Measurements from ENCODE around the gene FAM151B.
"Not testable (repeated sequence)": the region's sequence is repeated elsewhere in the genome, so short reads cannot be mapped to it uniquely, and the experiment has no call there.

FAM151B gene

GRCh38 chr5:80504833-80505232 is 16.9 kb downstream of the FAM151B start:
- no peak for DNase-seq

DNA sequence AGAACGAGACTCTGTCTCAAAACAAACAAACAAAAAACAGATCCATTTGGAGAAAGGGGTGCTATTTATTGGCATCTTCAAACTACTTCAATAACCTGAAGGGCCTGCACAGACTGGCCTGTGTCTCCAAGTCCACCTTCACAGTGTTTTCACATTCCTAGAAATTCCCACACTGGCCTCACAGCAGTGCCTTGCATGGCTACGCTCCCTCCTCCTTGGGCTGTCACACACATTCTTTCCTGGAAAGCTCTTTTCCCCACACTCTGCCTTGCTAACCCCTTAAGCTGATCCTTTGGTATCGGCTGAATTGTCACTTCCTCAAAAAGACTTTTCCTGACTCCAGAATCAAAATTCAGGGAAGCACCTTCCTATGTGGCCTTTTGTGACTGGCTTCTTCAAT is 19.8 kb downstream of the FAM151B start:
- no peak for DNase-seq

- no peak for DNase-seq
Measured at GRCh38 chr5:80508844-80509243, 20.9 kb downstream of the FAM151B start.

DNA sequence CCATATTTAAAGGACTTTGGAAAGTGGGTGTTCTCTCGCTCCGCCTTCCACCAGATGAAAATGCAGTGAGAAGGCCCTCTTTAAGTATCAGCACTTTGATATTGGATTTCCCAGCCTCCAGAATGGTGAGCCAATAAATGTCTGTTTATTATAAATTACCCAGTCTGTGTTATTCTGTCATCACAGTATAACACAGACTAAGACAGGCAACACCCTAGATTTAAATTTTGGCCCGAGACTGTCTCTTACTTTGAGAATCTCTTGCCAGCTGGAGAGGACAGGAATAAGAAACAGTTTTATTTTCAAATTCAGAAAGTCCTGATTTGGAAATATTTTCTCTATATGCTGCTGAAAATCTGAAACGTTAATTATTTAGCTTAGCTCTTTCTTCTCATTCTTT is 21.5 kb downstream of the FAM151B start:
- DNase-seq = no peak

GRCh38 chr5:80516826-80517225 is 28.9 kb downstream of the FAM151B start:
- no peak for DNase-seq

GRCh38 chr5:80540691-80541090 is 52.8 kb downstream of the FAM151B start:
- DNase-seq = no peak

DNA sequence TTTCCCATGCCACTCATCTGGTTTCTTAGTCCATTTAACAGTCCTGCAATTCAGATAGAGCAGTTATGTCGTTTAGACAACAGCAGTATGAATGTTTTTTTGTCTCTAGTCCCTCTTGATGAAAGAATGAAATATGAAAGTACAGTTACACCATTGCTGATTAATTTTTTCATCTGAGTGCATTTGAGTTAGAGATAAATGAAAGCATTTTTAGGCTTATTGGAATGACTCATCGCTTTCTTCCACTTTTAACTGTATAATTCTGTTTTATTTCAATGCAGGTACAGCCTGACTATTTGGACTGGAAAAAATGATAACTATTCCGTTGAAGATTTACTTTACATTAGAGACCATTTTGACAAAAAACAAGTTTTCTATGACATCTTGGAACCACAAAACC is 53.5 kb downstream of the FAM151B start:
- no peak for DNase-seq

DNA sequence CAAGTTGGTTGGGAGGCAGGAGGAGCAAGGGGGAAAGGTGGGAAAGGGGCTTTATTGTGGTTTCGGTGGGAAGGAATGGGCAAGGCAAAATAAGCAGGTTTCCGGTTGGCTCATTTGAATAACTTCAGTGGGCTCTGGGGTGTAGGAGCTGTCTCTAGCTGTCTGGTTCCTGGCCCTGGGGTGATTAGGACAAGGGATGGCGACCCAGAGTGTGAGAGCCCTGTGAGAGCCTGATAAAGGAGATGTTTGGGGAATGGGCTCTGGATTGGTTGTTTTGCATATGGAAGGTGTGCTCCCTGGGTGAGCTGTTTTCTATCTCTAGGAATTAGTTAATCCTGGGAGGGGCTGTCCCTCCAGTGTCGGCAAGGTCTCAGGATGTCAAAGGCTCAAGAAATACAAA is 66.7 kb downstream of the FAM151B start:
- DNase-seq = no peak

DNA sequence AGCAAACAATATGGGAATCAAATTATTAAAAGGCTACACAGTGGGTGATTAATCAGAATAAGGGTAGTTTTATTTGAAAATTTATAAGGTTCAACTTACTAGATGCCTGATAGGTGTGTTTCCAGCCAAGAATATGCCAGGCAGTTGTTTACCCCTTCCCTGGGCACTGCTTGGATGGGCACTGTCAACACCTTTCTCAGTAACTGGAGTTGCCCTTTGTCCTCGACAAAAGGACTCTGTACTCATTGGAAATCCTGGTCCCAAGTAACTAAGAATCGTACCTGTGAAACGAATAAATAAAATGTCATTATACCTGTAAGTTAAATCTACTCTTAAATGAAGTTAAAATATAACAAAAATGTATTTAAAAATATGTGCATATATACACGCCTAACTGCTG is 67.2 kb downstream of the FAM151B start:
- no peak for DNase-seq

- DNase-seq = no peak
Measured at GRCh38 chr5:80559244-80559643, 71.3 kb downstream of the FAM151B start.

GRCh38 chr5:80565330-80565729 is 77.4 kb downstream of the FAM151B start:
- no peak for DNase-seq

GRCh38 chr5:80566711-80567259 is 78.9 kb downstream of the FAM151B start:
- no peak for DNase-seq

- no peak for DNase-seq
Measured at GRCh38 chr5:80568251-80568650, 80.4 kb downstream of the FAM151B start.

DNA sequence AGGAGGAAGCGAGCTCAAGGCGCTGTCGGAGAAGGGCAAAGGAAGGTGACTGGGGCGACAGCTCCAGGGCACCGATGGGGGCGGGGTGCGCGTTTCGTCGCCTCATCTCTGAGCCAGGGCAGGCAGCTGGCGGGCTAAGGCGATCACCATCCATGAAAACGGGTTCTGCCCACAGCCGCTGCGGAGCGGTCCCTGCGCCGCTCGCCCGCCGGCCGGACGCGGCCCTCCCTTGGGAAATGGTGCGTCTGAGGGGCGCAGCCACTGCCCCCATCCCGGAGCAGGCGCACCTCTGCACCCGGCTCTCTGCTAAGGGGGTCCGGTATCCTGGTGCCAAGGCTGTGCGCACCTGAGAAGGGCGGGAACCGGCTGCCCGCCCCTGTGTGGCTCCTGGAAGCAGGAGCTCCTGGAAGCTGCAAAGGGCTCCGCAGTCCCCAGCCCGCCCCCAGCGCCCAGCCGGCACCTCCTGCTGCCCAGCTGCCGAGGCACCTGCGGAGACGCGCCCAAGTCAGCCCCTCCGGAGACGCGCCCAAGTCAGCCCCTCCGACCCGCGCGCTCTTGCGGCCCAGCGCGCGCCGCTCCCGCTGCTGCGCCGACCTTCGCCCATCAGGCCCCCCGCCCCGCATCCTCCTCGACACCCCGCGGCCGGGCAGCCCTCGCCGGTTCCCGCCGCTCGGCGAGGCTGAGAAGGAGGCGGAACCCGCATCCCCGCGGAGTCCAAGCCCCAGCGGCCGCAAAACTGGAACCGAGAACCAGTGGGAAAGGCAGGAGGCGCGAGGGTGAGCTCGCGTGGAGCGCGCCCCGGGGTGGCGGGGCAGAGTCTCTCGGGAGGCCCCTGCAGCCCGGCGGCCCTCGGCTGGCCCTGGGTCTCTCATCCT is 81.4 kb downstream of the FAM151B start:
- DNase-seq = no peak

DNA sequence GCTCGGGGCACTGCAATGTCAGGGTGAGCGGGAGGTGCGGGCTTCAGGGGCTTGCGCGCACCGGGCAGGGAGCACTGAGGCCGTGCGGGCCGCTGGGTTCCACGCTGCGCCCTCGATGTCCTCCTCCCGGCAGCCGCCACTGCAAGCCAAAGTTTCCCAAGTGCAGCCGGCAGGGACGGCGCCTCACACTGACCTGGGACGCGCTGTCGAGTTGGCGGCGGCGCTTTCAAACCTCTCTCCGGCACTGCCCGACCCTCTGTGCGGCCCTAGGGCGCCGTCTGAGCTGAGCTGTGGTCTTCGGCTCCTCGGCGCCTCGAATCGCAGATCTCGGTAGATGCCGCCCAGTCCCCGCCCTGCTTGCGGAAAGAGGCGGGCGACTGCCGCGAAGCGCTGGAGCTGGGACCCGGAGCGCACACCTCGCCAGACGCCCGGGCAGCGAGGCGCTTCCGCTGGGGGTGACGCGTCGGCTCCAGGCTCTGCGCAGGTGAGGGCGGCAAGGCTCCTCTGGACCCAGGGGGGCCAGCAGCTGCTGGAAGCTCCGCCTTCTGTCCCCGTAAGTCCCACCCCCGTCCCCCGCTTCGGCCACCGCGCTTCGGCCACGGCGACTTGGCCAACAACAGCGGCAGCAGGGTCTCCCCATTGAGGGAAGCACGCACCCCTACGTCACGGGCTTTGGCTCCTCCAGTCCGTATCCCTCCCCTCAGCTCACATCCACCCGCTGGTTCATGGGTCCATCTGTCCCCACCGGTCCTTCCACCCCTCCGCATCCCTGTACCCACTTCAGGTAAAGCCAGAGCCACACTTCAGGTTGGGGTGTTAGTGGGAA is 82.3 kb downstream of the FAM151B start, which contains the start of gene ANKRD34B:
Gene ANKRD34B, minus strand, starts transcription at position 320 of the 826 bp plus-strand sequence. CDS start 10,261 bp downstream, outside the sequence.
- DNase-seq = no peak

DNA sequence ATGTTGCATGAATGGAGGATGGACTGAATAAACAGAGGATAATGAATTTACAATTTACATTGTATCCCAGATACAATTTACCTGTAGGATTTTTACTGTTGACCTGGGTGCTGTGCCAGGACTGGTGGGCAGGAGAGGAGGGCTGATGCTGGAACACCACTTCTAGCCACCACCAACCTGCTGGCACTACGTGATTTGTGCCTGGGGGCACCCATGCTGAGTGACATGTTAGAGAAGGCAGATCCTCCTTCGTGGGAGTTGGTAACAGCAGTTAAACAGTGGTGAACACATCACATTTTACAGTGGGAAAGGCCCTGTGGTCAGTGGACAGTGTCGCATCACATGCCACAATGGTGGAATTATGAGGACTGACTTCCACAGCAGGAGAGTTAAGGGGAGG is 85.2 kb downstream of the FAM151B start:
- DNase-seq = no peak

GRCh38 chr5:80576383-80576782 is 88.5 kb downstream of the FAM151B start:
- no peak for DNase-seq

- no peak for DNase-seq
Measured at GRCh38 chr5:80577707-80578106, 89.8 kb downstream of the FAM151B start.

GRCh38 chr5:80579050-80579449 is 91.2 kb downstream of the FAM151B start:
- no peak for DNase-seq

DNA sequence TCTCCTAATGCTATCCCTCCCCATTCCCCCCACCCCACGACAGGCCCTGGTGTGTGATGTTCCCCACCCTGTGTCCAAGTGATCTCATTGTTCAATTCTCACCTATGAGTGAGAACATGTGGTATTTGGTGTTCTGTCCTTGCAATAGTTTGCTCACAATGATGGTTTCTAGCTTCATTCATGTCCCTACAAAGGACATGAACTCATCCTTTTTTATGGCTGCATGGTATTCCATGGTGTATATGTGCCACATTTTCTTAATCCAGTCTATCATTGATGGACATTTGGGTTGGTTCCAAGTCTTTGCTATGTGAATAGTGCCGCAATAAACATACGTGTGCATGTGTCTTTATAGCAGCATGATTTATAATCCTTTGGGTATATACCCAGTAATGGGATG is 92.4 kb downstream of the FAM151B start:
- not testable (repeated sequence) for DNase-seq

DNA sequence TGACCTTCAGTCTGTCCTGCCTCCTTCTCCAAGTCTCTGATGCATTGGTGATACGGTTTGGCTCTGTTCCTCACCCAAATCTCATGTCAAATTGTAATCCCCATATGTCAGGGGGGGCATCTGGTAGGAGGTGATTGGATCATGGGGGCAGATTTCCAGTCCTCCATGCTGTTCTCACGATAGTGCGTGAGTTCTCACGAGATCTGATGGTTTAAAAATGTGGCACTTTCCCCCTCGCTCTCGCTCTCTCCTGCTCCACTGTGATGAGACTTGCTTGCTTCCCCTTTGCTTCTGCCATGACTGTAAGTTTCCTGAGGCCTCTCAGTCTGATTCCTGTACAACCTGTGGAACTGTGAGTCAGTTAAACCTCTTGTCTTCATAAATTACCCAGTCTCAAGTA is 96.9 kb downstream of the FAM151B start:
- no peak for DNase-seq

GRCh38 chr5:80588858-80589540 is 101.1 kb downstream of the FAM151B start:
- DNase-seq = no peak

GRCh38 chr5:80590766-80591165 is 102.9 kb downstream of the FAM151B start:
- DNase-seq = no peak

Data from activated naive CD4-positive, alpha-beta T cell (primary cell).